Measurements from ENCODE around the gene RAB20. TPM values are rescaled to one million over a fixed set of nuclear protein-coding genes. Genes with fewer than 3 reads are reported as not detected.

RAB20 gene
- total and polyA plus RNA-seq, 9 of the 15 experiments (the other 6 are each of a cell fraction or from before 2014, with no cell fraction given), result 0.62 to 9.2 (median 5.4) TPM

DNA sequence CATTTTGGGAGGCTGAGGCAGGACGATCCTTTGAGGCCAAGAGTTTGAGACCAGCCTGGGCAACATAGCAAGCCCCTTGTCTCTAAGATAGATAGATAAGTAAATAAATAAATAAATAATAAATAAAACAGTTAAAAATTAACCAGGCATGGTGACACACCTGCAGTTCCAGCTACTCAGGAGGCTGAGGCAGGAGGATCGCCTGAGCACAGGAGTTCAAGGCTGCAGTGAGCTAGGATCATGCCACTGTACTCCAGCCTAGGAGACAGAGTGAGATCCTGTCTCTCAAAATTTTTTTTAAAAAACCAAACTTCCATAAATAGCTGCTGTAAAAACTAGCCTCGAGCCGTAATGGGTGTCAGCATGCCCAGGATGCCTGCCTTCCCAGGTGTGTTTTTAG, 39.5 kb upstream of the RAB20 start:
- Histone ChIP-seq H3K9ac (ENCODE audit: insufficient read depth in 1 of 2, low read depth in 2 of 2, low read length in 2 of 2) (no peak overlapping the region), H4K20me1 (replicated peaks; ENCODE audit: control insufficient read depth, insufficient read depth, low read length) (no peaks in the 10 kb centered on the region), H2AFZ (ENCODE audit: low read depth, low read length) (no peak overlapping the region), H3K9me1 (ENCODE audit: control insufficient read depth, insufficient read depth, low read length) (no peaks in the 10 kb centered on the region), H3K4me3 (no peak overlapping the region), H3K79me2 (ENCODE audit: control insufficient read depth, insufficient read depth, low read length) (no peaks in the 10 kb centered on the region), H3K4me2 (ENCODE audit: insufficient read depth, low read length) (no peak overlapping the region), H3K4me1 (replicated peaks in 1 of 2; ENCODE audit: control insufficient read depth in 2 of 2, insufficient read depth in 2 of 2, low read length in 2 of 2) (peaks cover 7 to 8% of the 10 kb centered on the region in 2 experiments; a peak in 4 of 5 replicates), H3K9me3 (replicated peaks; ENCODE audit: control insufficient read depth, insufficient read depth, low read depth, low read length) (no peaks in the 10 kb centered on the region), H3K27me3 (ENCODE audit: control insufficient read depth in 2 of 2, insufficient read depth in 2 of 2, low read length in 2 of 2) (no peaks in the 10 kb centered on the region), H3K36me3 (ENCODE audit: control insufficient read depth, insufficient read depth, low read length) (no peaks in the 10 kb centered on the region), H3K27ac (ENCODE audit: extremely low read depth, low read depth, low read length) (no peak overlapping the region)
- in situ Hi-C loops (cut with MboI), result no loop called here
- TF ChIP-seq, protein P1, sequence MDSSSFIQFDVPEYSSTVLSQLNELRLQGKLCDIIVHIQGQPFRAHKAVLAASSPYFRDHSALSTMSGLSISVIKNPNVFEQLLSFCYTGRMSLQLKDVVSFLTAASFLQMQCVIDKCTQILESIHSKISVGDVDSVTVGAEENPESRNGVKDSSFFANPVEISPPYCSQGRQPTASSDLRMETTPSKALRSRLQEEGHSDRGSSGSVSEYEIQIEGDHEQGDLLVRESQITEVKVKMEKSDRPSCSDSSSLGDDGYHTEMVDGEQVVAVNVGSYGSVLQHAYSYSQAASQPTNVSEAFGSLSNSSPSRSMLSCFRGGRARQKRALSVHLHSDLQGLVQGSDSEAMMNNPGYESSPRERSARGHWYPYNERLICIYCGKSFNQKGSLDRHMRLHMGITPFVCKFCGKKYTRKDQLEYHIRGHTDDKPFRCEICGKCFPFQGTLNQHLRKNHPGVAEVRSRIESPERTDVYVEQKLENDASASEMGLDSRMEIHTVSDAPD (CRISPR knock-in tag; IDR thresholded peaks at IDR 0.05), result no peak
- TF ChIP-seq ZNF408 (CRISPR knock-in tag; IDR thresholded peaks at IDR 0.05; ENCODE audit: low read depth), result no peak
- no peak for TF ChIP-seq ESRRB (CRISPR knock-in tag; IDR thresholded peaks at IDR 0.05; ENCODE audit: borderline replicate concordance)
- TF ChIP-seq ZNF740 (CRISPR knock-in tag; IDR thresholded peaks at IDR 0.05), result no peak
- TF ChIP-seq ZNF740 (tag; IDR thresholded peaks at IDR 0.05), result no peak
- TF ChIP-seq, protein P2, sequence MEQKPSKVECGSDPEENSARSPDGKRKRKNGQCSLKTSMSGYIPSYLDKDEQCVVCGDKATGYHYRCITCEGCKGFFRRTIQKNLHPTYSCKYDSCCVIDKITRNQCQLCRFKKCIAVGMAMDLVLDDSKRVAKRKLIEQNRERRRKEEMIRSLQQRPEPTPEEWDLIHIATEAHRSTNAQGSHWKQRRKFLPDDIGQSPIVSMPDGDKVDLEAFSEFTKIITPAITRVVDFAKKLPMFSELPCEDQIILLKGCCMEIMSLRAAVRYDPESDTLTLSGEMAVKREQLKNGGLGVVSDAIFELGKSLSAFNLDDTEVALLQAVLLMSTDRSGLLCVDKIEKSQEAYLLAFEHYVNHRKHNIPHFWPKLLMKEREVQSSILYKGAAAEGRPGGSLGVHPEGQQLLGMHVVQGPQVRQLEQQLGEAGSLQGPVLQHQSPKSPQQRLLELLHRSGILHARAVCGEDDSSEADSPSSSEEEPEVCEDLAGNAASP (IDR thresholded peaks at IDR 0.05), result no peak
- TF ChIP-seq SRSF1 (IDR thresholded peaks at IDR 0.05; ENCODE audit: low read depth, low read length), result no peak
- FAIRE-seq, result no peak
- CTCF ChIA-PET (ENCODE audit: low intra/inter-chr PET ratio), result no interaction called here
- intact Hi-C loops (cut with micrococcal nuclease), result no loop called here
- POLR2A ChIA-PET, result interaction anchor here (1.2 kb wide), 1 partner anchor 14 kb away, joined by 3 read pairs; the partner anchor contains the start of gene NAXD
- no TSS peak for BruUV-seq (replicated peaks)
- no peak for ATAC-seq
- WGBS (ENCODE audit: insufficient coverage, low coverage, missing lambda C conversion rate), result 81% methylated on average over 4 of the region's 4 CpGs
- no peak for DNase-seq (ENCODE audit: extremely low read depth in 1 of 4, low spot score in 3 of 4)
